Ovary (tissue), 3 donors: ENCODE data around the gene SCYGR1.

ENCODE experiments used
- EP300 ChIP-seq: sonication (generic); formaldehyde crosslinking; IDR thresholded peaks from one replicate; pipeline ENCODE4 v1.6.1; 2017; ENCODE audit warnings: antibody characterized with exemption
- POLR2A ChIP-seq: fragments of 450-650 bp; IDR thresholded peaks from one replicate; pipeline ENCODE4 v1.6.1; 2017; ENCODE audit warnings: antibody characterized with exemption, mild to moderate bottlenecking, moderate library complexity
- TF ChIP-seq, protein P1 (sequence below), 3 donors: fragments of 450-650 bp in 2 of 3; fragments of 200-600 bp in 1 of 3; IDR thresholded peaks; one replicate each; pipeline versions ENCODE4 v1.5.1 to v1.8.0; 2016 to 2022; ENCODE audit warnings: antibody characterized with exemption in 3 of 3, mild to moderate bottlenecking in 1 of 3
- donor health status: DM: no; HTN: no; CAD: no.

DNA sequence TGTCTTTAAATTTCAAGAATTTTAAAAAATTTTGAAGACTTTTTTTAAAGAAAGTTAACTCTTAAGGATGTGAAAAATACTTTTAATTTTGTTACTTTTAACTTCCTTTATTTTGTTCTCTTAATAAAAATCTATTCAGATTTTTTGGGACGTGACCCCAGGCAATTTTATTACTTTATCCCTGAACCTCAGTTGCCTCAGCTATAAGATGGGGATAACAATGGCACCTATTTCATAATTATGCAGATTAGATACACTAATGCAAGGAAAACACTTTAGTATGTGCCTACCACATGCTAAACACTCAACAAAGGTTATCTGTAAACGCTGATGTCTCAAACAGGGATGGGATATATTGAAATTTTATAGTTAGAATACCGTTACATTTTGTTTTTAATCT, 1.5 kb upstream of the SCYGR1 start:
- TF ChIP-seq, protein P1, sequence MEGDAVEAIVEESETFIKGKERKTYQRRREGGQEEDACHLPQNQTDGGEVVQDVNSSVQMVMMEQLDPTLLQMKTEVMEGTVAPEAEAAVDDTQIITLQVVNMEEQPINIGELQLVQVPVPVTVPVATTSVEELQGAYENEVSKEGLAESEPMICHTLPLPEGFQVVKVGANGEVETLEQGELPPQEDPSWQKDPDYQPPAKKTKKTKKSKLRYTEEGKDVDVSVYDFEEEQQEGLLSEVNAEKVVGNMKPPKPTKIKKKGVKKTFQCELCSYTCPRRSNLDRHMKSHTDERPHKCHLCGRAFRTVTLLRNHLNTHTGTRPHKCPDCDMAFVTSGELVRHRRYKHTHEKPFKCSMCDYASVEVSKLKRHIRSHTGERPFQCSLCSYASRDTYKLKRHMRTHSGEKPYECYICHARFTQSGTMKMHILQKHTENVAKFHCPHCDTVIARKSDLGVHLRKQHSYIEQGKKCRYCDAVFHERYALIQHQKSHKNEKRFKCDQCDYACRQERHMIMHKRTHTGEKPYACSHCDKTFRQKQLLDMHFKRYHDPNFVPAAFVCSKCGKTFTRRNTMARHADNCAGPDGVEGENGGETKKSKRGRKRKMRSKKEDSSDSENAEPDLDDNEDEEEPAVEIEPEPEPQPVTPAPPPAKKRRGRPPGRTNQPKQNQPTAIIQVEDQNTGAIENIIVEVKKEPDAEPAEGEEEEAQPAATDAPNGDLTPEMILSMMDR (IDR thresholded peaks at IDR 0.05) = no peak
- TF ChIP-seq POLR2A (no peak), EP300 (no peak)
